AG10803 (cell line): ENCODE results near the gene RAB5B.

Source experiments
- DNase-seq: peaks from one replicate; pipeline ENCODE4 v3.0.0; 2010; ENCODE audit warnings: low read depth
- H3K4me3 ChIP-seq: 2 replicates; pipeline ENCODE4 v1.5.1; 2011; ENCODE audit warnings: mild to moderate bottlenecking, low read length, control low read depth
- TF ChIP-seq, protein P1 (sequence below): conservative IDR thresholded peaks from 2 replicates; pipeline ENCODE4 v1.5.1; 2011; ENCODE audit warnings: mild to moderate bottlenecking, low read length, control low read depth, inconsistent platforms

RAB5B gene

DNA sequence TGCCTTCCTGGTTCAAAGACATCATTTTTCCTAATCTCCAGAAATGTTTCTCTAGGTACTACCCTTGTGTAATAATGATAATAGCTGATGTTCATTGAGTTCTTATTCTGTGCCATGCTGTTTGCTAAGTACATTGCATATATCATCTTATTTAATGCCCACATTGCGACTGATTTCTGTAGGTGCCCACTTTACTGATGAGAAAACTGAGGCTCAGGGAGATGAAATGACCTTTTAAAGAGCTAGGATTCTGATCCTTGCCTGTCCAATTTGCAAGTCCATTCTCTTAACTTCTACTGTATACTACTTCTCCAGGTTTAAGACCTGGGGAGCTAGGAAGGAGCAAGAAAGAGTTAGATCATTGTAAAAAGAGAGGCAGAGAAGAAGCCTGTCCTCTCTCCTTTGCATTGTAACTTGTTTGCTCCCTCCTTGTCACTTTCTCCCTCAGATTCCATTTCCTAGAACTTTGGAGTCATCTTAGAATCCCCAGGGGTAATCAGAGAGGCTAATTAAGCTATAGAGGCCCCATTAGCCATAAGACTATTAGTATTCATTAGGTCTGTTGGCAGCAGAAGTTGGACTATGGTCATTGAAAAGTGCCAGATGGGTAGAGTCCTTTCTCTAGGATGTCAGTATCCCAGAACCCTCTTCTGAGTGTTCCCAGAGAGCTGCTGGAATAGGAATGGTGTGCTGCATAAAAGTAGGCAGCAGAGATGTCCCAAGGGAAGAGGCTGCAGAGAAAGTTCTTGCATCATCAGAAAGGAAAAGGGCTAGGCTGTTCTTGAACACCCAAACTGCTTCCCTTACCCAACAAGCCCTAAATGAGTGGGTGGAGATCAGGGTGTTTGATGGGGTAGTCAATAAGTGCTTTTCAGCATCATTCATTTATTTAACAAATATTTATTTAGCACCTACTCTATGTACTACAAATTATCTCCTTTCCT lies 39.8 kb upstream of the RAB5B start:
- H3K4me3 ChIP-seq = no peak overlapping the region; the same call in 1 of the 2 replicates
- TF ChIP-seq, protein P1, sequence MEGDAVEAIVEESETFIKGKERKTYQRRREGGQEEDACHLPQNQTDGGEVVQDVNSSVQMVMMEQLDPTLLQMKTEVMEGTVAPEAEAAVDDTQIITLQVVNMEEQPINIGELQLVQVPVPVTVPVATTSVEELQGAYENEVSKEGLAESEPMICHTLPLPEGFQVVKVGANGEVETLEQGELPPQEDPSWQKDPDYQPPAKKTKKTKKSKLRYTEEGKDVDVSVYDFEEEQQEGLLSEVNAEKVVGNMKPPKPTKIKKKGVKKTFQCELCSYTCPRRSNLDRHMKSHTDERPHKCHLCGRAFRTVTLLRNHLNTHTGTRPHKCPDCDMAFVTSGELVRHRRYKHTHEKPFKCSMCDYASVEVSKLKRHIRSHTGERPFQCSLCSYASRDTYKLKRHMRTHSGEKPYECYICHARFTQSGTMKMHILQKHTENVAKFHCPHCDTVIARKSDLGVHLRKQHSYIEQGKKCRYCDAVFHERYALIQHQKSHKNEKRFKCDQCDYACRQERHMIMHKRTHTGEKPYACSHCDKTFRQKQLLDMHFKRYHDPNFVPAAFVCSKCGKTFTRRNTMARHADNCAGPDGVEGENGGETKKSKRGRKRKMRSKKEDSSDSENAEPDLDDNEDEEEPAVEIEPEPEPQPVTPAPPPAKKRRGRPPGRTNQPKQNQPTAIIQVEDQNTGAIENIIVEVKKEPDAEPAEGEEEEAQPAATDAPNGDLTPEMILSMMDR = no peak
- peak; percentile 55 for DNase-seq

DNA sequence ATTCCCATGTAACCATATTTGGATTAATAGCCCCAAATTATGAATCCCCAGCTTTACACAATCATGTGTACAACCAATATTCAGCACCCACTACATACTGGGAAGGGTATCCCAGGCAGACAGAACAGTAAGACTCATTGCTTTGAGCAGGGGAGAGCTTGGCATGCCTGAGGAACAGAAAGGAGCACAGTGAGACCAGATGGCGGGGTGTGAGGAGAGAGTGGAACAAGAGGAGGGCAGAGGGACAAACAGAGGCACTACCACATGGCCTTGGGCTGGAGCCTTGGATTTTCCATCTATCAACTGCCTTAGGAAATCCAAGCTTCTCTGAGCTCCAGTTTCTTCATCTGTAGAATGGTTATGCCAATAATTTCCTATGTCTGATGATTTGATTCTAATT lies 39.1 kb upstream of the RAB5B start:
- DNase-seq = no peak
- TF ChIP-seq, protein P1 = no peak
- H3K4me3 ChIP-seq = no peak overlapping the region

DNA sequence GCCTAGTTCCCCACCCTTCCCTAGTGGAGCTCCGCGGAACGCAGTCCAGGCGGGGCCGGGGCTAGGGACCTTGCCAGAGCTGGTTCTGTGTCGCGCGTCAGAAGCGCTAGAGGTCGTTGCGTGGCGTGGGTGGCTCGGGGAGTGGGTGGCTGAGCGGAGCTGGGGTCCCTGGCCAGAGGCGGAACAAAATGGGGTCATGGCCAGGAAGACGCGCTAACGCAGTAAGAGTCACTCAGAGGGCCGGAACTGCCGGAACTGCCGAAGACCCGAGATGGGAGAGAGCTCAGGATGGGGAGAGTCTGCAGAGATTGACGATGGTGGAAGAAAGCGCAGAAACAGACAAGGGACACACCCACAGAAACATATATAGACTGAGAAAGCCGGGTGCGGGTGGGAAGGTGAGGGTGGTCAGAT lies 38.1 kb upstream of the RAB5B start:
- TF ChIP-seq, protein P1 = no peak

DNA sequence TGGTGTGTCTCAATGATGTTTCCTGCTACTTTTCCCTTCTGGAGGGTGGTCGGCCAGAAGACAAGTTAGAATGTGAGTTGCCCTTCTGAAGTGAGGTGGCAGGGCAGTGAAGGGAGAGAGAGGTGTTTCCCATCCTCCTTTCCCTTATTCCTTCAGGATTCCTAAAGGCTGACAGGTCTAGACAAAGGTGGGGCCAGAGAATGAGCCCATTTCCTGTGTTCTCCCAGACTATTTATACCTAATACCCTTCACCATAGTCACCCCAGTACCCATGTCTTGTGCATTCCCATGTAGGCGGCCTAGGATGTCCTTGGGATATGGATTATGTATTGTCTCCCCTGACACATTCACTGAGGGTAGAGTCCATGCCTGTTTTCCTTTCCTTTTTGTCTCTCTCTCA lies 35.9 kb upstream of the RAB5B start:
- DNase-seq = peak; percentile 18
- no peak overlapping the region for H3K4me3 ChIP-seq
- TF ChIP-seq, protein P1 = no peak

More for the DNA sequence above, 38.1 kb upstream of the RAB5B start:
- no peak for DNase-seq
- H3K4me3 ChIP-seq = peak overlapping the region; percentile 29

DNA sequence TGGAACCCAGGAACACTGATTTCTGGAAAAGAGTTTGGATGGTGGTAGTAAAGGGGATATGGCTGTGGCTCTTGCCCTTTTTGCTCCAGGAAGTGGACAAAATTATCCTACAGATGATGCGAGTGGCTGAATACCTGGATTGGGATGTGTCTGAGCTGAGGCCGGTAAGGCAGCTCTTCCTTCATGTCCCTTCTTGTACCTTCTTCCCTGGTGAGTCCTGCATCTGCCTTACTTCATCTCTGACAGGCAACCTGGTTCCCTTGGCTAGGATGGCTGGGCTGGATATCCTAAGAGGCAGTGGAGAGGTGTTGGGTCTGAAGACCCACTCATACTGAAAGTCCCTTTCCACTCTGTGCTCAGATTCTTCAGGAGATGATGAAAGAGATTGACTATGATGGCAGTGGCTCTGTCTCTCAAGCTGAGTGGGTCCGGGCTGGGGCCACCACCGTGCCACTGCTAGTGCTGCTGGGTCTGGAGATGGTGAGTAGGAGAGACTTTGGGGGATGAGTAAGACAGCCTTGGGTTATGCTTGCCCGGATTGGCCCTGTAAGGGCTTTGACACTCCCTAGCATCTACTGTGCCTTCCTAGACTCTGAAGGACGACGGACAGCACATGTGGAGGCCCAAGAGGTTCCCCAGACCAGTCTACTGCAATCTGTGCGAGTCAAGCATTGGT lies 34.9 kb upstream of the RAB5B start:
- DNase-seq = no peak
- TF ChIP-seq, protein P1 = no peak
- no peak overlapping the region for H3K4me3 ChIP-seq

DNA sequence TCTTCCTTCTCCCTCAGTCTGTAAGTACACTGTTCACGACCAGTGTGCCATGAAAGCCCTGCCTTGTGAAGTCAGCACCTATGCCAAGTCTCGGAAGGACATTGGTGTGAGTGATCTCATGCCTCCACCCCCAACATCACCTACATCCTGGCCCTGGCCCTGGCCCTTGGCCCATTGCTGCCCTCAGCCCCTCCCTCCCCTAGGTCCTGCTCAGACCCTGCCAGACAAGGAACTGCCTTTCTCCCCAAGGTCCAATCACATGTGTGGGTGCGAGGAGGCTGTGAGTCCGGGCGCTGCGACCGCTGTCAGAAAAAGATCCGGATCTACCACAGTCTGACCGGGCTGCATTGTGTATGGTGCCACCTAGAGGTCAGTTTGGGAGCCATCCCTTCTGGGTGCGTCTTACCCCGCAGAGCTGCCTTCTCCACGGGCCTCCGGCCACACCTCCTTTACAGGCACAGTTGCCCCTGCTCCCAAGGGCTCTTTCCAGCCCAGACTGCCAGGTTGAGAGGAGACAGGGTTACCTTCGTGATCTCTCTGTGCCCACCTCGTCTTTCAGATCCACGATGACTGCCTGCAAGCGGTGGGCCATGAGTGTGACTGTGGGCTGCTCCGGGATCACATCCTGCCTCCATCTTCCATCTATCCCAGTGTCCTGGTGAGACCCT lies 33.7 kb upstream of the RAB5B start:
- peak; percentile 80 for DNase-seq
- TF ChIP-seq, protein P1 = peak; percentile 94
- H3K4me3 ChIP-seq = no peak overlapping the region
